ENCODE results near the gene ANKS1B.

ANKS1B gene

DNA sequence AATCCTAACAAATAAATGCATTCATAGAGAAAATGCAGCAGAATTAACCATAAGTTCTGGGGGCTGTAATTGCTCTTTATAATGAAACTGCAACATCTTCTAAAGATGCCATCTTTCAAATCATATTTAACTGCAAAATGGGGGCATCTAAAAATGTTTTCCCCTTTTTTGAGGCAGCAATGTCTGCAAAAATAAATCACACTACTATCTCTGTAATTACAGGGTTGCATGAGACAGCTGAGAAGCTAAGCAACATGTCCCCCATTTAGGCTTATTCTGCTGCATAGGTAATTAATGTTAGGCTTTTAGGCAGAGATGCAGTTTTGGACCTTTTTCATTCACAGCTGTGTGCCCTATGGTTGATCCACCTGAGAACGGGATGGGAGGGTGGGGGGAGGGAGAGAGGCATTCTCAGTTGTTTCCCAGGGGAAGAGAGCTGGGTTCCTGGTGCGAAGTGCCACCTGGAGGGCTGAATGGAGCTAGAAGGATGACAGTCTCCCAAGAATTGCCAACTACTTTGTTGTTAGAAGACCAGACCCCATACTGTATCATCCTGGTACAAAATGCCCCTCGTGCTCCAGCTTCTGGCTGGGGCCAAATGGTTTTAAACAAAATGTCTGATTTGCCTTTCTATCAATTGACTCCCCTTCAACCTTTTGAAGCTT lies 1185.5 kb downstream of the ANKS1B start:
- Histone ChIP-seq H3K4me1 (ENCODE audit: control insufficient read depth, insufficient read depth, low read length) (no peaks in the 10 kb centered on the region), H3K4me3 (ENCODE audit: low read depth, low read length) (no peak overlapping the region), H3K27ac (ENCODE audit: extremely low read depth, low read depth, low read length) (no peak overlapping the region), H3K9me3 (ENCODE audit: control insufficient read depth, insufficient read depth, low read depth, low read length) (no peaks in the 10 kb centered on the region), H3K36me3 (ENCODE audit: control insufficient read depth in 2 of 2, insufficient read depth in 1 of 2, low read length in 2 of 2) (no peaks in the 10 kb centered on the region)
- ChIA-PET POLR2A (no interaction called here), CTCF (interaction anchor here (0.6 to 1.8 kb wide), 6 partner anchors 9 to 207 kb away, joined by 3 to 4 read pairs (median 4); no protein-coding TSS in a partner anchor)
- TF ChIP-seq ZNF274 (IDR thresholded peaks at IDR 0.05; ENCODE audit: low read length) (no peak), ZNF274 (tag by site-specific recombination; IDR thresholded peaks at IDR 0.05; ENCODE audit: borderline replicate concordance) (no peak), SP7 (tag by site-specific recombination; IDR thresholded peaks at IDR 0.05) (peak; percentile 55; the same call in 1 of the 2 replicates), ZNF654 (tag by site-specific recombination; IDR thresholded peaks at IDR 0.05; ENCODE audit: low read depth) (peak; percentile 5; the same call in 1 of the 2 replicates), ZNF677 (tag by site-specific recombination; IDR thresholded peaks at IDR 0.05) (no peak), PATZ1 (tag by site-specific recombination; IDR thresholded peaks at IDR 0.05) (no peak), KLF8 (tag by site-specific recombination; IDR thresholded peaks at IDR 0.05) (no peak)
- TF ChIP-seq, protein P1, sequence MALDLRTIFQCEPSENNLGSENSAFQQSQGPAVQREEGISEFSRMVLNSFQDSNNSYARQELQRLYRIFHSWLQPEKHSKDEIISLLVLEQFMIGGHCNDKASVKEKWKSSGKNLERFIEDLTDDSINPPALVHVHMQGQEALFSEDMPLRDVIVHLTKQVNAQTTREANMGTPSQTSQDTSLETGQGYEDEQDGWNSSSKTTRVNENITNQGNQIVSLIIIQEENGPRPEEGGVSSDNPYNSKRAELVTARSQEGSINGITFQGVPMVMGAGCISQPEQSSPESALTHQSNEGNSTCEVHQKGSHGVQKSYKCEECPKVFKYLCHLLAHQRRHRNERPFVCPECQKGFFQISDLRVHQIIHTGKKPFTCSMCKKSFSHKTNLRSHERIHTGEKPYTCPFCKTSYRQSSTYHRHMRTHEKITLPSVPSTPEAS (tag by site-specific recombination; IDR thresholded peaks at IDR 0.05), result no peak
- TF ChIP-seq, protein P2, sequence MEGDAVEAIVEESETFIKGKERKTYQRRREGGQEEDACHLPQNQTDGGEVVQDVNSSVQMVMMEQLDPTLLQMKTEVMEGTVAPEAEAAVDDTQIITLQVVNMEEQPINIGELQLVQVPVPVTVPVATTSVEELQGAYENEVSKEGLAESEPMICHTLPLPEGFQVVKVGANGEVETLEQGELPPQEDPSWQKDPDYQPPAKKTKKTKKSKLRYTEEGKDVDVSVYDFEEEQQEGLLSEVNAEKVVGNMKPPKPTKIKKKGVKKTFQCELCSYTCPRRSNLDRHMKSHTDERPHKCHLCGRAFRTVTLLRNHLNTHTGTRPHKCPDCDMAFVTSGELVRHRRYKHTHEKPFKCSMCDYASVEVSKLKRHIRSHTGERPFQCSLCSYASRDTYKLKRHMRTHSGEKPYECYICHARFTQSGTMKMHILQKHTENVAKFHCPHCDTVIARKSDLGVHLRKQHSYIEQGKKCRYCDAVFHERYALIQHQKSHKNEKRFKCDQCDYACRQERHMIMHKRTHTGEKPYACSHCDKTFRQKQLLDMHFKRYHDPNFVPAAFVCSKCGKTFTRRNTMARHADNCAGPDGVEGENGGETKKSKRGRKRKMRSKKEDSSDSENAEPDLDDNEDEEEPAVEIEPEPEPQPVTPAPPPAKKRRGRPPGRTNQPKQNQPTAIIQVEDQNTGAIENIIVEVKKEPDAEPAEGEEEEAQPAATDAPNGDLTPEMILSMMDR (tag by site-specific recombination; IDR thresholded peaks at IDR 0.05), result 0 out of 2 replicates have a peak, but pooled peaks have one; percentile 36

DNA sequence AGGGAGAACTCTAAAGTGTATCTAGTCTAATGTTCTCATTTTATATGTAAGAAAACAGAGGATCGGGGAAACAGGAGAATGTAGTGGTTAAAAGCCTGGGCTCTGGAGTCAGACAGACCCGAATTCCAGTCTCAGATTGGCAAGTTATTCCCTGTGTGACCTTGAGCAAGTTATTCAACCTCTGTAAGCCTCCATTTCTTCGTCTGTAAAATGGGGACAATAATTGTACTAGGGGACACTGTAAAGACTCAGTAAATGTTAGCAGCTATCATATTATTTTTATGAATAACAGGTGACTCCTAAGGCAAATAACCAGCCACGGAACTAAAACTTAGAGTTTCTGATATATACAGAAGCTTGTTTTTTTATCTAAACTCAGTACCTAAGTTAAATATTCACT lies 1187.5 kb downstream of the ANKS1B start:
- no peak overlapping the region for H3K27ac ChIP-seq (ENCODE audit: extremely low read depth, low read depth, low read length)
- POLR2A ChIA-PET, result no interaction called here
- H3K4me1 ChIP-seq (ENCODE audit: control insufficient read depth, insufficient read depth, low read length), result no peaks in the 10 kb centered on the region
- no peak overlapping the region for H3K4me3 ChIP-seq (ENCODE audit: low read depth, low read length)
- CTCF ChIA-PET, result interaction anchor here (0.7 kb wide), 1 partner anchor 334 kb away, joined by 3 read pairs; no protein-coding TSS in a partner anchor
- TF ChIP-seq MYNN (tag by site-specific recombination; IDR thresholded peaks at IDR 0.05; ENCODE audit: borderline replicate concordance) (no peak), ZNF830 (tag by site-specific recombination; IDR thresholded peaks at IDR 0.05; ENCODE audit: low read depth) (no peak), EGR2 (tag by site-specific recombination; IDR thresholded peaks at IDR 0.05; ENCODE audit: low read depth) (no peak), PBX3 (CRISPR knock-in tag; IDR thresholded peaks at IDR 0.05) (no peak)
- no peaks in the 10 kb centered on the region for H3K36me3 ChIP-seq (ENCODE audit: control insufficient read depth in 2 of 2, insufficient read depth in 1 of 2, low read length in 2 of 2)
- H3K9me3 ChIP-seq (ENCODE audit: control insufficient read depth, insufficient read depth, low read depth, low read length), result no peaks in the 10 kb centered on the region

GRCh38 chr12:98796745-98797144 lies 1188.0 kb downstream of the ANKS1B start:
- Histone ChIP-seq H3K9me3 (ENCODE audit: control insufficient read depth, insufficient read depth, low read depth, low read length) (no peaks in the 10 kb centered on the region), H3K36me3 (ENCODE audit: control insufficient read depth in 2 of 2, insufficient read depth in 1 of 2, low read length in 2 of 2) (no peaks in the 10 kb centered on the region), H3K4me3 (ENCODE audit: low read depth, low read length) (no peak overlapping the region), H3K4me1 (ENCODE audit: control insufficient read depth, insufficient read depth, low read length) (no peaks in the 10 kb centered on the region), H3K27ac (ENCODE audit: extremely low read depth, low read depth, low read length) (no peak overlapping the region)
- CTCF ChIA-PET, result interaction anchor here (0.7 kb wide), 1 partner anchor 335 kb away, joined by 3 read pairs; no protein-coding TSS in a partner anchor
- POLR2A ChIA-PET, result no interaction called here
- TF ChIP-seq ZNF626 (tag by site-specific recombination; IDR thresholded peaks at IDR 0.05) (no peak), ZNF623 (tag by site-specific recombination; IDR thresholded peaks at IDR 0.05) (no peak), ZNF10 (tag by site-specific recombination; IDR thresholded peaks at IDR 0.05) (no peak), ZFP3 (tag by site-specific recombination; IDR thresholded peaks at IDR 0.05; ENCODE audit: low read depth) (no peak)
- TF ChIP-seq, protein P3, sequence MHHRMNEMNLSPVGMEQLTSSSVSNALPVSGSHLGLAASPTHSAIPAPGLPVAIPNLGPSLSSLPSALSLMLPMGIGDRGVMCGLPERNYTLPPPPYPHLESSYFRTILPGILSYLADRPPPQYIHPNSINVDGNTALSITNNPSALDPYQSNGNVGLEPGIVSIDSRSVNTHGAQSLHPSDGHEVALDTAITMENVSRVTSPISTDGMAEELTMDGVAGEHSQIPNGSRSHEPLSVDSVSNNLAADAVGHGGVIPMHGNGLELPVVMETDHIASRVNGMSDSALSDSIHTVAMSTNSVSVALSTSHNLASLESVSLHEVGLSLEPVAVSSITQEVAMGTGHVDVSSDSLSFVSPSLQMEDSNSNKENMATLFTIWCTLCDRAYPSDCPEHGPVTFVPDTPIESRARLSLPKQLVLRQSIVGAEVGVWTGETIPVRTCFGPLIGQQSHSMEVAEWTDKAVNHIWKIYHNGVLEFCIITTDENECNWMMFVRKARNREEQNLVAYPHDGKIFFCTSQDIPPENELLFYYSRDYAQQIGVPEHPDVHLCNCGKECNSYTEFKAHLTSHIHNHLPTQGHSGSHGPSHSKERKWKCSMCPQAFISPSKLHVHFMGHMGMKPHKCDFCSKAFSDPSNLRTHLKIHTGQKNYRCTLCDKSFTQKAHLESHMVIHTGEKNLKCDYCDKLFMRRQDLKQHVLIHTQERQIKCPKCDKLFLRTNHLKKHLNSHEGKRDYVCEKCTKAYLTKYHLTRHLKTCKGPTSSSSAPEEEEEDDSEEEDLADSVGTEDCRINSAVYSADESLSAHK (tag by site-specific recombination; IDR thresholded peaks at IDR 0.05), result no peak
- TF ChIP-seq, protein P4, sequence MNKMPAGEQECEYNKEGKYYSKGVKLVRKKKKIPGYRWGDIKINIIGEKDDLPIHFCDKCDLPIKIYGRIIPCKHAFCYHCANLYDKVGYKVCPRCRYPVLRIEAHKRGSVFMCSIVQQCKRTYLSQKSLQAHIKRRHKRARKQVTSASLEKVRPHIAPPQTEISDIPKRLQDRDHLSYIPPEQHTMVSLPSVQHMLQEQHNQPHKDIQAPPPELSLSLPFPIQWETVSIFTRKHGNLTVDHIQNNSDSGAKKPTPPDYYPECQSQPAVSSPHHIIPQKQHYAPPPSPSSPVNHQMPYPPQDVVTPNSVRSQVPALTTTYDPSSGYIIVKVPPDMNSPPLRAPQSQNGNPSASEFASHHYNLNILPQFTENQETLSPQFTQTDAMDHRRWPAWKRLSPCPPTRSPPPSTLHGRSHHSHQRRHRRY (tag by site-specific recombination; IDR thresholded peaks at IDR 0.05), result no peak

Measured in HEK293 (cell line).